Activated CD4-positive, alpha-beta T cell treated with anti-CD3 and anti-CD28 coated beads, Interleukin-2, amount 50 U/mL, for 4 hours (primary cell): ENCODE results near the gene AFF3.

ENCODE experiments used
- DNase-seq, 2 experiments: peaks; one replicate each; pipeline ENCODE4 v3.0.0-alpha.2; 2020

AFF3 gene

DNA sequence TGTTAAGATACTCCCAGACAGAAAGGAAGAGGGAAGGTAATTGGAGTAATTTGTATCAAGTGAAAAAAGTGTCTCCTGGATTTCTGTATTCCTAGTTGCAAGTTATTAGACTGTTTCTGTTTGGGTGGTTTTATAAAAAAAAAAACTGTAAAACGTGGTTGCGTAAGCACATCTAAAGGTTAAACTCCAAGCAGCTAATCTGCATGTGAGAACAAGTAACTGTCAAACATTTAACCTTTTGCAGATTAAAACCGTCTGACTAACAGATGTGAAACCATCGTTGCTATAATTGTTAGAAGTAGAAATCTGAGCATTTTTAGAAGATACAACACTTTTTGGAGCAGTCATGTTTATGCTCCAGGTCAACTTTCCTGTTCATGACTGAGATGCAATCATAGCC is 72.3 kb downstream of the AFF3 start:
- no peak for DNase-seq

DNA sequence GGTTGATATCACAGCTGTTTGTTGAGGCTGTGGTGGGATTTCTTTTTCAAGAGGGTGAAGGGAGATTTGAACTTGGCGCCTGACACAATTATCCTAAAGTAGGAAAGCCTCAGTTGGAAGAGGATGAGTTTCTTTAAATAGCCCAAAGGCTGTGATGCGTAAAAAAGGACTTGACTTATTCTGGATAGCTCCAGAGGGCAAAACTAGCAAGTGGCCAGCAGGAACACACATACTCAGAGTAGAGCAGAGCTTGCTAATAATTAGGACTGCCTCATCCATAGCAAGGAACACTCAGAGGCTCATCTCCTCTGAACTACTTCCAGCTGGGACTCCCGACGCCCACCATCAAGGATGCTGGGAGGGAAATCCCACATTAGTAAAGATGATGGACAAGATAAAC is 74.0 kb downstream of the AFF3 start:
- DNase-seq = no peak

DNA sequence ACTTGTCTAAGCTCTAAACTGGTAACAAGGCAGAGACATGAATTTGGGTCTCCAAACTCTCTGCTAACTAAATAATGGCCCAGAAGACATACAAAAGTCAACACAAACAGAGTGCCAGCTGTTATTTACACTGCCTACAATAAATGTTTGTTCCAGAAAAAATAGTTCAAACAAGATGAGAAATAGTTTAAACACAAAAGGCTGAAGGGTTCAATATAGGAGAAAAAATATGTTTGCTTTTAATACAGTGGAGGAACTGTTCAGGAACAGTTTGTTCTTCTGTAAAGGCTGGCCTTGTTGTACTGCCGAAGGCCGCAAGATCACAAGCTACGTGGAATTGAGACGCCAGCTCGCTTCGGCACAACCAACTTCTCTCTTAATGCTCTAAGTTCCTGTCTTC is 74.6 kb downstream of the AFF3 start:
- no peak for DNase-seq

- DNase-seq = no peak
These were observed 75.5 kb downstream of the AFF3 start for GRCh38 chr2:100066856-100067255.

- DNase-seq = no peak
These were observed 76.1 kb downstream of the AFF3 start for GRCh38 chr2:100066246-100066645.

DNA sequence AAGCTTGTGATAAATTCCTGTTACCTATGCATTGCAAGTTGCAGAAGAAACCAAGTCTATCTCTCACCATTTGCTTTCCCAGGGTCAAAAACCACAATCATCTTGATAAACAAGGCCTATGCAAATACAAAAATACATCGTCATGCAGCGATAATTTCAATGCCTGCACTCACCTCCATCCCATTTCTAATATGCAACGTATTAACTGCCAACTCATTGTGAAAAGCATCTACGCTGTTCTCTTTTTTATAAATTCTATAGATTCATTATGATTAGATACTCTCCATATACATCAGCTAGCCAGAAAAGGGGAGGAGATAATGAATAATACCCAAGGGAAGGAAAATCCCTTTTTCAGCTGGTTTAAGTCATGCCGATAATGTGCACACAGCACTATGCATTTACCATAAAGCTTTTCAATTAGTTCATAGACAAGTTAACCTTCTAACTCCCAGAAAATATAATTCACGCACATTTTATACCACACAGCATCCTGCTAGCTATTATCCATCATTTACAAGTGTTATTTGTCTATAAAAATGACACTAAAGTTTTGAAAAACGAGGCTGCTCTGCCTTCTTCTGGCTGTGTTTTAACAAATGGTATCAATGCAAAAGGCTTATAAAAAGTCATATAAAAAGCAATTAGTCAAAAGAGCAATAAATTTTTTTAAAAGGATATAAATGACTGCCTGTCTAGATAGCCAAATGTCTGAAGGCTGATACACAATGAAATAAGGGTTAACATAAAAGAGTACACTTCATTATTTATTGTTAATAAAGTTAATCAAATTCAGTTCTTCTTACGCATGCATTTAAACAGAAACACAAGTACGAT is 77.6 kb downstream of the AFF3 start:
- DNase-seq = no peak

GRCh38 chr2:100064165-100064564 is 78.2 kb downstream of the AFF3 start:
- DNase-seq = no peak

GRCh38 chr2:100063459-100063953 is 78.9 kb downstream of the AFF3 start:
- DNase-seq = no peak

DNA sequence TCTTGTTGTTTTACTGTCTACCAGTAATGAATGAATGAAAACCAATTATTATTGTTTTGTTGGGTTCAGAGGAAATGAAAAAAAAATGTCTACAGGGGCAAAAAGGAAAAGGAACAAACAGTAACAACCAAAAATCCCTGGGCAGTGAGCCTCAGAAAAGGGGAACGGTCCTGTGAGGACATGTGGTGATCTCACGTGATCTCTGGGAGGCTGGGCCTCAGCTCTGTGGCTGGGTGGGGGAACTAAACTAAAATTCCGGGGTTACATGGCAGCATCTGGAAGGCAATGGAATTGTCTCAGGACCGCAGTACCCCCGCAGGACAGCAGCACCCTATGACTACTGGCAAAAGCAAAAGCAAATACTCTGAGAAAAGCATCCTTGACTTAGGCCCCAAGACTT is 80.1 kb downstream of the AFF3 start:
- no peak for DNase-seq

DNA sequence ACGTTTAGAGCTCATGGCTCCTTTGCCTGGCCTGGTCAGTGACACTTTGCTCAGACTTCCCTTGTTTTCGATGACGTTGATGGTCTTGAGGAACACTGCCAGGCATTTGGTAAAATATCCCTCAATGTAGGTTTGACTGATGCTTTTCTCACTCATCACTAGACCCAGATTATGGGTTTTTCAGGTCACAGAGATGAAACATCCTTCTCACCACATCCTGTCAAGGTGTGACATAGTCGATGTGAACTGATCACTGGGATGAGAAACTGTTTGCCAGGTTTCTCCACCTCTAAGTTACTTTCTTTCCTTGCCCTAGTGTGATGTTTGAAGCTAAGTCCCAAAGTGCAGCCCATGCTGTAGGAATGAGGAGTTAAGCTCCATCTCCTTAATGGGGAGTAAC is 81.5 kb downstream of the AFF3 start:
- no peak for DNase-seq

GRCh38 chr2:100059638-100060037 is 82.8 kb downstream of the AFF3 start:
- DNase-seq = no peak

- no peak for DNase-seq
These were observed 84.5 kb downstream of the AFF3 start for GRCh38 chr2:100057901-100058261.

GRCh38 chr2:100054426-100054825 is 88.0 kb downstream of the AFF3 start:
- no peak for DNase-seq

GRCh38 chr2:100053087-100053885 is 89.1 kb downstream of the AFF3 start:
- no peak for DNase-seq

GRCh38 chr2:100052650-100053049 is 89.7 kb downstream of the AFF3 start:
- no peak for DNase-seq

GRCh38 chr2:100051253-100051652 is 91.1 kb downstream of the AFF3 start:
- no peak for DNase-seq

GRCh38 chr2:100050685-100051084 is 91.7 kb downstream of the AFF3 start:
- DNase-seq = no peak

DNA sequence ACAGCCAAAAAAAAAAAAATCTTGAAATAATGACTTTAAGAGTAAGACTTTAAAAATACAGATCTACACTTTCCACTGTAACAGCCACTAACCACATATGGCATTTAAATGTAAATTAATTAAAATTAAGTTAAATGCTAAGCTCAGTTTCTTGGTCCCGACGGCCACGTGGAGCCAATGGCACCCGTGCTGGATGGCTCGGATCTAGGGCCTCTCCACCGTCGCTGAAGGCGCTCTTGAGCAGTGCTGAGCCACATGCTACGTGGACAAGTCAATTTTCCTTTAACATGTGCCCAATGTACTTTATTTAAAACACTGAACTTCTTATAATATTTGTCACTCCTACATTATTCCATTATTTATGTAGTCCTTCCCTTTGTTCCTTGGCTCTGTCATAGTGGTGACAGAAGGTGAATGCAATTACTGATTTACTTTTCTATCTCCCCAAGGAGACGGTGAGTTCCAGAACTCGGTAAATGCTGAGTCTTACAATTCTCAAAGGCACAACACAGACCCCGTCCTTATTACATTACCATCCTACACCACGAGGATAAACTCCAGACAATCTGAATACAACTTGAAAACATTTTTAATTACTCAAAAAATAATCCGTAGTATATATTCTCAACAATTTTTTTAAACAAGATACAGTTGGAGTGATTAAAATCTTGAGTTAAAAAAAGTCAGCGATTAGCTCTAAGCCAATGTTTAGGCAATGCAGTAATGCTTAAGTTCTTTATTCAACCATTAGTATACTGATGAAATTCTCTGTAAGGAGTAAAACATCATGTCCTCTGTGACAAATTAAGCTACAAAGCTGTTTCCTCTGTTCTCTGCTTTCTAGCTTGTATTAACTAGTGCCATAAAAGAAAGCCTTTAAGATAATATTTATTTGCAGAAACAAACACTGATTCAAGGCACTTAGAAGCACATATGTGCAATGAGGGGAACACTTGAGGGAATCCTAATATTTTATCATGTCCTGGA is 95.1 kb downstream of the AFF3 start:
- no peak for DNase-seq

DNA sequence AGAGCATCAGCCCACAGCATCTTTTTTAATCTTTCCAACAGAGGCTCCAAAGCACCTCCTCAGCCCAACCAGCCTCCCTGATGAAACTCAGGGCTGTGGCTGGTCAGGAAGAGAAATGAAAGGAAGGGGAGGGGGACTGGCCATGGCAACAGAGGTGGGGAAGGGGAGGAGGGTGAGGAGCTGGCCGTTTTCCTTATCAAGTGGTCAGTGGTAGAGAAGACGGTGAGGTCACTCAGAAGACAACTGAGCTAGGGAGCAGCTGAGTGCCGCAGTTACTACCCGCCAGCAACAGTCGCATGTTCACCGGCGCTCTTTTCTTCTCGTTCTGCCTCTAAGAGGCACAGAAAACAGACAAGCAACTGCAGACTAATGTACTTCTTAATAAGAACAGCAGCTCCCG is 97.4 kb downstream of the AFF3 start:
- DNase-seq = no peak

DNA sequence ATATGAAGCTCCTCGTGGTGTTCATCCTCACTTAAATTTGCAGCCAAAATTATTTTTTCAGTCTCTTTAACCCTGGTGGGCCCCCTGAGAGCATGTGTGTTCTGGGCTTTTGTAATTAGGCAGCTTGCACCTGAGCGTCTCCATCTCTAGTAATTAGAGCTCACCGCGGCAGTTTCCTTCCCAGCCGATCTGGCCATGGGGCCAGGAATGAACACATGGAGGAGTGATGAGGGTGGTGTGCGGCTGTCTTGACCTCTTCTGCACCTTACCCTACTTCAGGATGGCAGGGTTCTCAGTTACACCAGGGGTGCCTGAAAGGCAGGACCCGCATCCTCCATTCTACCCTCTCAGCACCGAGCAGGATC is 98.5 kb downstream of the AFF3 start:
- DNase-seq = no peak

- DNase-seq = no peak
These were observed 99.1 kb downstream of the AFF3 start for GRCh38 chr2:100043081-100043890.

GRCh38 chr2:100042562-100042961 is 99.8 kb downstream of the AFF3 start:
- no peak for DNase-seq
